HG03558 (cell line): ENCODE measurements around the gene GNG4.
"Not testable (repeated sequence)": the region's sequence is repeated elsewhere in the genome, so short reads cannot be mapped to it uniquely, and the experiment has no call there.

ENCODE experiments used
- ATAC-seq: cut with Tn5 transposase; IDR thresholded peaks from one replicate; pipeline ENCODE4 v1.9.1; 2021; ENCODE audit warnings: moderate number of reproducible peaks; ENCODE audit not compliant: unreplicated experiment; ENCODE audit errors: extremely low read depth

The GNG4 gene

DNA sequence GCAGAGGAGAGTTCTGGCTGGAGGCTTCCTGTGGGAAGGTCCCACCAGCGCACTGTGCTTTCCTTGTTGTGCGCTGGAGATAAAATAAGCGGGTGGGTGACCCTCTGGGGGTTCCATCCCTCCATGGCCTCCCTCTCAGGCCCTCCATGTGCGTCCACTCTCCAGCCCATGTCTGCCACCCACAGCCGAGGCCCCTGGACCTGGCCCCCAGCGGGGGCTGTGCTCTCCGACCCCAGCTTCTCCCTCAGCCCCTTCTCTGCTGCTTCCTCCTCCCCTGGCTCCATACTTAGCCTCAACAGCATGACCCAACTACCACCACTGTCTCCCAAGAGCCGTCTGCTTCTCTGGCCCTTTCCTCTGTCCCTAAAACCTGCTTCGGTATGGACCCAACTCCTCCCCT is 61.4 kb downstream of the GNG4 start:
- ATAC-seq = no peak

DNA sequence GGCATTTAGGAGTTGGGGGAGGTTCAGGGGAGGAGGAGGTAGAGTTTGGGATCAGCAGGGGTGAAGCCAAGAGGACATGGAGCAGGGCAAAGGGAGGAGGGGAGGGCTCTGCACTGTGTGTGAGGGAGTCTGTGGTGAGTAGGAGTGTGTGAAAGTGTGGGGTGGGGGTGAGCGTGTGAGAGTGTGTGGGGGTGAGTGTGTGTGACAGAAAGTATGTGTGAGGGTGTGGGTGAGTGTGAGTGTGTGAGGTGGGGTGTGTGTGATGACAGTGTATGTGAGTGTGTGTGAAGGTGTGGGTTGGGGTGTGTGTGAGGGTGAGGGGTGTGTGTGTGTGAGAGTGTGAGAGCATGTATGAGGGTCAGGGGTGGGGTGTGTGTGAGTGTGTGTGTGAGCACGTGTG is 62.6 kb downstream of the GNG4 start:
- no peak for ATAC-seq

DNA sequence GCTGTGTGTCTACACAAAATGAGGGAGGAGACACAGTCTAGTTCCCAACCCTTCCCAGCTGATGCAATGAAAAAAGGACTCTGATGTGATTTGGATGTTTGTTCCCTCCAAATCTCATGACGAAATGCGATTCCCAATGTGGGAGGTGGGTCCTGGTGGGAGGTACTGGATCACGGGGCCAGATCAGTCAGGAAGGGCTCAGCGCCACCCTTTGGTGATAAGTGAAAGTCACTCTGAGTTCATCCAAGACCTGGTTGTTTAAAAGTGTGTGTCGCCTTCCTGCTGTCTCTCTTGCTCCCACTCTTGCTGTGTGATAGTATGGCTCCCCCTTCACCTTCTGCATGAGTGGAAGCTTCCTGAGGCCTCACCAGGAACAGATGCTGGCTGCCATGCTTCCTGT is 63.2 kb downstream of the GNG4 start:
- ATAC-seq = no peak

DNA sequence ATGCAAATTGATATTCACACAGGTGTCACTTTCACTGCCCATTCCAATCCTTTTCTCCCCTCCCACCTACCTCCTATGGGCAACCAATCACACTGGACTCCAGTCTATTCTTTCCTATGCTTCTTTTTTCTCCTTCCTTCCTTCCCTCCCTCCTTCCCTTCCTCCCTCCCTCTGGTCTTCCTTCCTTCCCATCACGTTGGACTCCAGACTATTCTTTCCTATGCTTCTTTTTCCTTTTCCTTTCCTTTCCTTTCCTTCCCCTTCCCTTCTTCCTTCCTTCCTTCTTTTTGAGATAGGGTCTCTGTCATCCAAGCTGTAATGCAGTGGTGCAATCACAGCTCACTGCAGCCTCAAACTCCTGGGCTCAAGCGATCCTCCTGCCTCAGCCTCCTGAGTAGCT is 64.6 kb downstream of the GNG4 start:
- ATAC-seq = no peak

DNA sequence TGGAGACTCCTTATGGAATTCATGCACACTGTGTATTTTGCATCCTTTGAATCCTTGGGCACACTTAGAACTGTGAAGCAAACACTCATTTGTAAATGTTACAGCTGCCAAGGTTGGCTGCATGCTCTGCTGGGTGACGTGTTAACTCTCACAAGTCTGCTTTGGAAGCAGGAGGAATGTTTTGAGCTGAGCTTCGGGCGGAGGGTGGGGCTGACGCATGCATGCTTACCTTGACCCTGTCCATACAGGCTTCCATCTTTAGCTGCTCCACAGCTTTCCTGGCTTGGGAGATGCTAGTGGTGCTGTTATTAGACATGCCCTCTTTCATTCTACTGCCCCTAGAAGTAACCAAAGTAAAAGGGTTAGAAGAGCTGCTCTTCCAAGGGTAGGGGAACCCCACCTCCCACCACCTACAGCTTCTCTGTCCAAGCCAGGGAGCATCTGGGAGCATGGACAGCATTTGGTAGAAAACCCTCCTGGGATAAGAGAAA is 66.0 kb downstream of the GNG4 start:
- no peak for ATAC-seq

DNA sequence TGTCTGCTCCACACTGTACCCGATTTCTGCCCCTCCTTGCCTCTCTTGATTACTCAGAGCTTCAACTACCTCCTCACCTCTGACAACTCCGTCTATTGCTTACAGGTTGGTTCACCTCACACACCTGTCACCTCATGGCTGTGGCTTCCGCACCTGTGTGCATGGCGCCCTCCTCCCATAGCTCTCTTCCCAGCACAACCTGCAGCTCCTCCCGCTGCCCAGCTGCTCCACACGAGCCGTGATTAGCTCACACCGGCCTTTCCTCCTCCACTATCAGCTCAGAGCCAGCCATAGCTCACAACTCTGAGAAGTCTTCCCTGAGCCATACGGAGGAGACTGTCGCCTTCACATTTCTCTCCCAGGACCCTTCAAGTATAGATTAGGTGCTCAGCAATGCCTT is 67.5 kb downstream of the GNG4 start:
- no peak for ATAC-seq

DNA sequence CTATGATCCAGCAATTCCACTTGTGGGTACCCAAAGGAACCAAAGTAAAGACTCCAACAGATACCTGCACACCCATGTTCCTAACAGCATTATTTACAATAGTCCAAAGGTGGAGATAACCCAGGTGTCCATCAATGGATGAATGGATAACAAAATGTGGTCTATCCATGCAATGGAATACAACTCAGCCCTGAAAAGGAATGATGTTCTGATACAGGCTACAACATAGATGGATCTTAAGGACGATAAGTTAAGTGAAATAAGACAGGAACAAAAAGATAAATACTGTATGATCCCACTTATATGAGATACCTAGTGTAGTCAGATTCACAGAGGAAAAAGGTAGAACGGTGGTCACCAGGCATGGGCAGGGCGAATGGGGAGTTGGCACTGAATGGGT is 69.7 kb downstream of the GNG4 start:
- no peak for ATAC-seq

DNA sequence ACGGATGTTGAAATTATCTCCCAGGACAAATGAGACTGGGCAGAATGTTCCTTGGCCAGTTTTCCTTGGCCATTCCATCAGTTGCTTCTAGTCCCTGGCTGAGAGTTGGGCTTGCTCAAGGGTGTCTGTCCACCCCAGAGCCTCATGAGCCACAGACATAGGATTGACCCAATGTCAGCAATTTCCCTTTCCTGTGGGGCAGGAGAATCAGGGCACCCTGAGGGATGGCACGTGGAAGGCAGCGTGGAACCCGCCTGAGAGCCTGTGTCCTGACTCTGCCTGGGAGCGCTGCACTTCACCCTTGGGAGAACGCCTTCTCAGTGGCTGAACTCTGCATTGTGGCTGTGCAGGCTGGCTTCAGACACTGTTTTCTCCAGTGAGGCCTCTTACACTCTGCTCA is 74.0 kb downstream of the GNG4 start:
- no peak for ATAC-seq

DNA sequence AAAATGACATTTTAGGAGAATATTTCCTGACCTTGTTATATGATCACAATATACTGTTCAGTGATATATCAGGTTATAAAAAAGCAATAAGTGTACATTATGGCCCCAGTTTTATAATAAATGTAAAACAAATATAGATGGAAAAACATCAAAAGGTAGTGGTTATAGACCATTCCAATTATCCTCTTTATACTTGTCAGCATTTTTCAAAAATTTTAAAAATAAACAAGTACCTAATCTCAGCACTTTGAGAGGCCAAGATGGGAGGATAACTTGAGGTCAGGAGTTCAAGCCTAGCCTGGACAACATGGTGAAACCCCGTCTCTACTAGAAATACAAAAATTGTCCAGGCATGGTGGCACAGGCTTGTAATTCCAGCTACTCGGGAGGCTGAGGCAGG is 75.7 kb downstream of the GNG4 start:
- no peak for ATAC-seq

DNA sequence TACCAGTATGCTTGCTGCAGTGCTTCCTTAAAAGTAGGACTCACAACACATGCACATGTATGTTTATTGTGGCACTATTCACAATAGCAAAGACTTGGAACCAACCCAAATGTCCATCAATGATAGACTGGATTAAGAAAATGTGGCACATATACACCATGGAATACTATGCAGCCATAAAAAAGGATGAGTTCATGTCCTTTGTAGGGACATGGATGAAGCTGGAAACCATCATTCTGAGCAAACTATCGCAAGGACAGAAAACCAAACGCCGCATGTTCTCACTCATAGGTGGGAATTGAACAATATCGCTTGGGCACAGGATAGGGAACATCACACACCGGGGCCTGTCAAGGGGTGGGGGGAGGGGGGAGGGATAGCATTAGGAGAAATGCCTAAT is 76.6 kb downstream of the GNG4 start:
- ATAC-seq = not testable (repeated sequence)

DNA sequence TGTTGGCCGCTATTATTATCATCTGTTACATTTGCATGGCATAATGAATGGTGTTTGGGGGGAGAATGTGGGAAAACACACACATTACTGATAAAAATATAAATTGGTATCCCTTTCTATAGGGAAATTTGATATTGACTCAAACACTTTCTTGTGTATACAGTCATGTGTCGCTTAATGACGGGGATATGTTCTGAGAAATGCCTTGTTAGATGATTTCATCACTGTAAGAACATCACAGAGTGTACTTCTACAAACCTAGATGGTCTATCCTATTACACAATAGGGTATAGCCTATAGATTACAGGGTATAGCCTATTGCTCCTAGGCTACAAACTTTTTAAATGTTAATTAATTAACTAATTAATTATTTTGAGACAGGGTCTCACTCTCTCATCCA is 78.1 kb downstream of the GNG4 start:
- no peak for ATAC-seq

DNA sequence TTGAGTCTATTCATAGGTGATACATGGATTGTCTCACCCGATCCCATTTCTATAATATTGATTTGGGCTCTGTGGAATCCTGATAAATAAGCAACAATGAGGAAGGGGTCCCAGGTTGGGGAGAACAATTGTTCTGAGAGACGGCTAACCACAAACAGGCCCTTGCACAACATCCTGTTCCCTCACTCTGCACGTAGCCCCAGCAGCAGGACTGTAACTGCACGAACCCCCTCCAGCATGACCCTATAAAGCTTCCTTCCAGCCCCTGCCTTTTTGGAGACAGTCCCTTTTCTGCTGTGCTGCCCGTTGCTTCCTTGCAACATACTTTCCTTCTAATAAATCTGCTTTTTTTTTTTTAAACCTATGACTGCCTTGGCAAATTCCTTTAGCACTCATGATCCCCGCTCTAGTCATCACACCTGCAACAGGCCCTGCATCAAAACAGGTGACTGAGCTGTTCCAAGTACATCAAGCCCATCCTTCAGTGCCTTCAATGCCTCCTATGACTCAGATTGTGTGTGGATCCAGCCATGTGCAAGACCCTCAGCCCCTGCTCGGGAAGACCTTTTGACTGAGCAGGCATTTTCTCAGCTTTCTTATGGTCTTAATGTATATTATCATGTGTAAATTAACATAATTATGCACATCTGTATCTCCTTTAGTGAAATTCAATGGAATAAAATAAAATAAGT is 81.6 kb downstream of the GNG4 start:
- no peak for ATAC-seq

DNA sequence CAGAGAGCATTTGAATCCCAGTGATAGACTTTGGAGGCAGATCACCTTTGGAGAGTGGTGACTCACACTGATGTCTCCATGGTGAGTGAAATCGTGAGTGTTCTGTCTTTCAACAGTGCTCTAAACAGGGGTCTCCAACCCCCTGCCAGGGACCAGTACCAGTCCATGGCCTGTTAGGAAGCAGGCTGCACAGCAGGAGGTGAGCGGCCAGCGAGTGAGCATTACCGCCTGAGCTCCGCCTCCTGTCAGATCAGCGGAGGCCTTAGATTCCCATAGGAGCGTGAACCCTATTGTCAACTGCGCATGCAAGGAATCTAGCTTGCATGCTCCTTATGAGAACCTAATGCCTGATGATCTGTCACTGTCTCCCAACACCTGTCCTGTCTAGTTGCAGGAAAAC is 83.5 kb downstream of the GNG4 start:
- ATAC-seq = no peak

DNA sequence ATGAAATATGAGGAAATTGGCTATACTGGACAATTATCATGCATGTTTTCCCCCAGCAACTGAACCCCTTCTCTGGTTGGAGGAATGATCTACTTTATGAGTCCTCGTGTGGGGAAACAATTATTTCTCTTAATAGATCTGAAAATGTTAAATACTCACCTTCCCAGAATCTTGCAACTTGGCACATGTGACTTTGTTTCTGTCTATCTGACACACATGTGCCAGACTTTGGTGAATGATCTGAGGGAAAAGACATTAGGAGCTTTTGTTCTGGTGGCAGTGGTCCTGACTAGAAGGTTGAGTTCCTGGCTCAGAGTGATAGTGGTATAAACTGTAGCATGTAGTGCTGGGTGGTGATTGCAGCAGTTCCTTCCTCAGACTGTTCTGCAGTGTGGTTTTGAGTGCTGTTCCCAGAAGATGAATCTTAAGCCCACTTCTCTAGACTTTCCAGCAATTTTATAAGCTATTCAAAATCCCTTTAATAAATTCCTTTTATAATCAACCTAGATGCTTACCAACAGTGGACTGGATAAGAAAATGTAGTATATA is 86.0 kb downstream of the GNG4 start:
- no peak for ATAC-seq

DNA sequence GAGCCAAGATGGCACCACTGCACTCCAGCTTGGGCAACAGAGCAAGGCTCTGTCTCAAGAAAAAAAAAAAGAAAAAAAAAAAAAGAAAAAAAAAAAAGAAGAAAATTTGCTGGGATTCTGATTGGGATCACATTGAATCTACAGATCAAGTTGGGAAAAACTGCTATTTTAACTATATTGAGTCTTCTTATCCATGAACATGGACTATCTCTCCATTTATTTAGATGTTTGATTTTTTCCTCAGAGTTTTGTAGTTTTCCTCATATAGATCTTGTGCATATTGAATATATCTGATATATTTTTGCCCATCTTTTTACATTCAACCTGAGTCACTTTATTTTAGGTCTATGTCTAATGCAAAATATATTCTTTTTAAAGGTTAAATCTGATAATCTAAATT is 87.0 kb downstream of the GNG4 start:
- no peak for ATAC-seq

DNA sequence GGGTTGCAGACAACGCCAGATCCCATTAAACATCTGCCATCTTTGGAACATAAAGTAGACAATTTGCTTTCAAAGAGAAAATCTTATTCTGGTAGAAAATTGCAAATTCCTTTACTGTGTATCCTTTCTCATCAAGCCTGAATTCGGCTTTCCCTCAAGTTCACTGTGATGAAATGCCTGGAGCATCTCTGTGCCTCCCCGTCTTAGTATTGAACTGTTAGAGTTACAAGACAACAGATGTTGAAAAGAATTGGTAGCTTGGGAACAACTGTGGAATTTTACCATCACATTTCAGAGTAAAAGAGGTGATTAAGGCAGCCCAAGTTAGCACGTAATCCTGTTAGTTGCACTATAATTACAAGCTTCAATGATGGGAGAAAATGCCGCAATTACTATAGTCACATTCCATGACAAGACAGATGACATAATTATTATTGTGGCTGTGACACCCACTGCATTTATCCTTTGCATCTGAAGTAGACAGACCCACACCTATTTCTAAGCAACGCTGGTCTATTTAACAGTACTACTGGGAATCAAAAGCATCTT is 90.9 kb downstream of the GNG4 start:
- ATAC-seq = no peak

DNA sequence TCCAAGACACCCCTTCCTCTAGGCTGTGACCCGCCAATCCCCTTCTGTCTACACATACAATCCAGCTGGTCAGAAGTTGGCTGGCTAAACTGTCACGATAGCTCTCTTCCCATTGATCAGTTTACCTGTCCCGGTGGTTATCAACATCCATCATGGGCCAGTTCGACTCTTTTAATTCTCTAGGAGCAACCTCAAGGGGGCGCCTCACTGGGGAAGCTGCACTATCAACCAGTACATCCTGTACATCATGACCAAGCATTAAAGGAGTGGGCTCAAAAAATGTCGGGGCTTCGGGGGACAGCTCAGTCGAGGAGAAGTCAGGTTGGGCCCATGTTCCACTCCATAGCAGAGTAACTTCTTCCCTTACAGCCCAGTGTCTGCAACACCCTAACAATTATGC is 92.1 kb downstream of the GNG4 start:
- ATAC-seq = no peak

DNA sequence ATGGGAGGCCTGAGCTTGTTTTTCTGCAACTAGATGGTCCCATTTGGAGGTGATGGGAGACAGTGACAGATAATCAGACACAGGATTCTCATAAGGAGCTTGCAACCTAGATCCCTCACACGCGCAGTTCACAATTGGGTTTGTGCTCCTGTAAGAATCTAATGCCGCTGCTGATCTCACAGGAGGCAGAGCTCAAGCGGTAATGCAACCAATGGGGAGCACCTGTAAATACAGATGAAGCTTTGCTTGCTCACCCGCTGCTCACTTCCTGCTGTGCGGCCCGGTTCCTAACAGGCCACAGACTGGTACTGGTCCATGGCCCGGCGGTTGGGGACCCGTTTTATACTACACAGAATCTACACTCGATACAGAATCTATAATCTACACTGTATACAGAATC is 92.8 kb downstream of the GNG4 start:
- ATAC-seq = no peak

DNA sequence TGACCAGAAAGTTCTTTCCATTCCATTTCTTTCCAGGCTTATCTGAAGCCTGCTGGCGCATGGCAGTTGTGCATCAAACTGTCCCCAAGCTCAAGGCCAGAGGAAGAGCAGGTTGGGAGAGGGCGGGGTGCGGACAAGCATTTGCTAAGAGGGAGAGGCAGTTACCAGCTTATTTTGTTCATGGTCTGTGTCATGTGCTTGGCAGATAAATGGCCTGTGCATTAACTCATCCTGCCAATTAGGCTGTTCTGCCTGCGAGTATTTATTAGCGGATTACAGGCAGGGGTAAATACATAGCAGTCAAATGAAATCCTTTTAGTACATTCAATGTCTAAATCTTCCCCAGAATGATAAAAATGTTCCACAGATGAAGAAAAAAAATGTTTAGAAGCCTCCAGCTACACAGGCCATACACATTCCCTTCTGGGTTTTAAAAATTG is 96.5 kb downstream of the GNG4 start:
- no peak for ATAC-seq

DNA sequence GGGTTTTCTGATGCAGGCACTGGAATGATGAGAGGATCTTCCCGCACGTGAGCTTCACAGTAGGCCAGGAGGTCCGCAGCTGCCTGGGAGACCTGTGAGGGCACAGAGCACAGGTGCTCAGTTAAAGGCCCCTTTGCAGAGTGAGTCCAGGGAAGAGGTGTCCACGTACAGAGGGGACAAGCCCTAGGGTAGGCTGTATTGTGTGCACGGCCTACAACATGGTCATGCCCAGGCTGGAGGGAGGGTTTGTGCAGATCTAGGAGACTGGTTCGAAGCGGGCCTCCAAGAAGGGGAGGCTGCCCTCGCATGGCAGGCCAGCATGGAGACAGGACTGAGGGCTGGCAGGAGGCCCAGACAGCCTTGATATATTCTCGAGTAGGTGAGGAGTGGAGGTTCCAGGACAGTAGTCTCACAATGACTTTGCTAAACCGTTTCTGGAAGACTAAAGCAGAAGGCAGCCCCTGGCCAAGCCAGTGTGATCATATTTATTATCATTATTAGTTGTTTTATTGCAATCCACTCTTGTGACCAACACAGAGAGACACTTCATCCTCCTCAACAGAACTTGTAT is 97.4 kb downstream of the GNG4 start:
- no peak for ATAC-seq

DNA sequence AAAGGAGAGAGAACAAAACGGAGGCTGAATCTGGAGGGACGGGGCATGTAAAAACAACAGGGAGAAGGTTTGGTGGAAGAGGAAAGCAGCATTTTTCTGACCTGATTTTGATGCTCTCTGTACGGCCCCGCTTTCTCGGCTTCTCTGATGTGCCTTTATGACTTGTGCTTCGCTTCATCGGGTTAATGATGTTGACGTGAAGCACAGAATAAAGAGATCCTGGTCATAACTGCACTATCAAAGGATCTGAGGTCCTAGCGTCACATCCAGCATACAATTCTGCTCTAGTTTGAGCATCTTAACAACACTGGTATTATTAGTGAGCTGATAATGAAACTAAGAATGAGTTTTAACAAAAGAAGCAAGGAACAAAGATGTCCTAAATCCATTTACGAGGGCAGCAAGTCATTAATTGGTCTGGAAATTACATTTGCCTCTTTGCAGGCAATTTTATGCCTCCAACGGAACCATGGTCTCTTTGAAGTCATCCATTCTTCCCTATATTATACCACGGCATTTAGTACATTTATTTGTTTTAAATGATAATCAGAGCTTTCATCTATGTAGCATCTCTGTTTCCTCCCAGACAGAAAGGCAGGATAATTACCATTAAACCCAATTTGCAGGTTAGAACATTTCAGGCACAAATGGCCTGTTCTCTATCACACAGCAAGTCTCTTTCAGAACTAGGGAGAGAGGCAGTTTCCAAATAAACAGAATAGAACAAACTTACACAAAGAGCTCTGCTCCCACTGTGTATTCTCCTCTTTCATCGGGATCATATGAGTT is 100.0 kb downstream of the GNG4 start:
- ATAC-seq = no peak
